ENCODE results near the gene PLAA. TPM values are rescaled to one million over a fixed set of nuclear protein-coding genes. Genes with fewer than 3 reads are reported as not detected.
"Not testable (repeated sequence)": the region's sequence is repeated elsewhere in the genome, so short reads cannot be mapped to it uniquely, and the experiment has no call there.

PLAA gene
- total RNA-seq, 2 experiments from 2014 or later = 32.2 to 32.3 TPM

DNA sequence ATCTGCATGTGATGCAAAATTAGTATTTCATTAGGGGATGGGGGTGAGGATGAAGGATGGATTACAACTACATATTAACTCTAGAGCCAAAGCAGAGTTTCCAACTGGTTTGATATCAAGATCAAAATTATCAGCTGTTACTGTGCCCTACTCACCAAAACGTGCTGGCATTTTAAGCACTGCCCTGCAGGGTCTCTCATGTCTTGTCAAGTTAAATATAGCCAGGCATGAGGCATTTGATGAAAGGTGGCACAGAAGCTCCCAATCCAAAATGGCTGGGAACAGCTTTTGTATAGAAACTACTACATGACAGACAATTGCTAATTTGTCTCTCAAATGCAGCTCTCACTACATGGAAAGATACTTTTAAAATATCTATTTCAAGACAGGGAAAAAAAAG lies 27.3 kb downstream of the PLAA start:
- Mint-ChIP-seq H3K9me3 (no peaks in the 10 kb centered on the region), H3K36me3 (peaks cover 61% of the 10 kb centered on the region), H3K27me3 (no peaks in the 10 kb centered on the region), H3K4me1 (ENCODE audit: low read depth) (no peaks in the 10 kb centered on the region), H3K27ac (no peak overlapping the region), H3K4me3 (no peak overlapping the region)
- no peak for DNase-seq
- CTCF ChIA-PET = no interaction called here
- POLR2A ChIA-PET = no interaction called here
- intact Hi-C loops (cut with micrococcal nuclease) = no loop called here

DNA sequence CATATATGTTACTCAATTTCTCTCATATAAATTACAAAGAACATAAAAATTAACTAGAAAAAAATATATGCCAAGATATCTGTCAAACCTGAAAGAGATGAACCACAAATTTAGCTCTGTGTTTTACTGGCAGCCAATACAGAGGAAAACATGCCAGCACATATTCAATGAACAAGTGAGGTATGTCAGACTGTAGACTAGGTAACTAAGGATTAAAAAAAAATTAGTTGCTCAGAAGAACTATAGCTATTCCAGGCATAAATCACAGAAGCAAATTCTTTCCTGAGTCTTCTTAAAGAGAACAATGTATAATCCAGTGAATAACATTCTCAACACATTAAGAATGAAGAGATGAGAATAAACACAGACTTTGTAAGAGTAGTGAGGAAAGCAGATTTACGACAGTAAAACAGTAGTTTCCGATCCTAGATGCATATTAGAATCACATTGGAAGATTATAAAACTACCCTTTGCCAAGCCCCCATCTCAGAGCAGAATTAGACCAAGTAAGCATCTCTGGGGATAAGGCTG lies 33.8 kb downstream of the PLAA start:
- ChIA-PET POLR2A (no interaction called here), CTCF (interaction anchor here (0.6 kb wide), 1 partner anchor 44 kb away, joined by 5 read pairs; no protein-coding TSS in a partner anchor)
- Mint-ChIP-seq H3K4me1 (ENCODE audit: low read depth) (no peaks in the 10 kb centered on the region), H3K9me3 (no peaks in the 10 kb centered on the region), H3K27me3 (no peaks in the 10 kb centered on the region), H3K27ac (no peak overlapping the region), H3K4me3 (no peak overlapping the region), H3K36me3 (peaks cover 34% of the 10 kb centered on the region)
- no peak for DNase-seq
- intact Hi-C loops (cut with micrococcal nuclease) = no loop called here

GRCh38 chr9:26904671-26905070 lies 42.4 kb downstream of the PLAA start:
- H3K36me3 Mint-ChIP-seq = peaks cover 28% of the 10 kb centered on the region
- POLR2A ChIA-PET = no interaction called here
- CTCF ChIA-PET = no interaction called here

DNA sequence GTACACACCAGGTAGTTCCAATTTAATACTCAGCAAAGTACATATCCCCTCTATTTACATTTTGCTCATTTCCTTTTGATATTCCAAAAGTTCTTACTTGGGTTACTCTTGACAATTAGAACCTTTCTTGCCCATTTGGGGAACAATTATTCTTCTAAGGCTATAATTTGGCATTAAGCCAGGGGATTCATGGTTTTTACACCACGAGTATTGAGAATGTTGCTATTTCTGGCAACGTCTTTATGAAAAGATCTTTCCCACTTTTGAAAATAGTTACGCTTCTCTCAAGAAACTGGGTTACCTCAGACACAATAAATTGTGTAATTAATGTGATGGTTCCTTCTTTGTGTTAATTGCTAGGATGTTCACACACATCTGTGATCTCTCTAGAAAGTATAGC lies 43.0 kb downstream of the PLAA start:
- Mint-ChIP-seq H3K9me3 (no peaks in the 10 kb centered on the region), H3K4me3 (no peak overlapping the region), H3K27ac (no peak overlapping the region), H3K4me1 (ENCODE audit: low read depth) (no peaks in the 10 kb centered on the region), H3K36me3 (peaks cover 24% of the 10 kb centered on the region), H3K27me3 (no peaks in the 10 kb centered on the region)
- intact Hi-C loops (cut with micrococcal nuclease) = no loop called here
- POLR2A ChIA-PET = no interaction called here
- CTCF ChIA-PET = no interaction called here
- DNase-seq = no peak

More at GRCh38 chr9:26904671-26905070, 42.4 kb downstream of the PLAA start:
- H3K4me1 Mint-ChIP-seq (ENCODE audit: low read depth) = no peaks in the 10 kb centered on the region
- H3K4me3 Mint-ChIP-seq = no peak overlapping the region
- H3K27ac Mint-ChIP-seq = no peak overlapping the region
- no peaks in the 10 kb centered on the region for H3K9me3 Mint-ChIP-seq
- no peaks in the 10 kb centered on the region for H3K27me3 Mint-ChIP-seq
- no peak for DNase-seq
- intact Hi-C loops (cut with micrococcal nuclease) = no loop called here

DNA sequence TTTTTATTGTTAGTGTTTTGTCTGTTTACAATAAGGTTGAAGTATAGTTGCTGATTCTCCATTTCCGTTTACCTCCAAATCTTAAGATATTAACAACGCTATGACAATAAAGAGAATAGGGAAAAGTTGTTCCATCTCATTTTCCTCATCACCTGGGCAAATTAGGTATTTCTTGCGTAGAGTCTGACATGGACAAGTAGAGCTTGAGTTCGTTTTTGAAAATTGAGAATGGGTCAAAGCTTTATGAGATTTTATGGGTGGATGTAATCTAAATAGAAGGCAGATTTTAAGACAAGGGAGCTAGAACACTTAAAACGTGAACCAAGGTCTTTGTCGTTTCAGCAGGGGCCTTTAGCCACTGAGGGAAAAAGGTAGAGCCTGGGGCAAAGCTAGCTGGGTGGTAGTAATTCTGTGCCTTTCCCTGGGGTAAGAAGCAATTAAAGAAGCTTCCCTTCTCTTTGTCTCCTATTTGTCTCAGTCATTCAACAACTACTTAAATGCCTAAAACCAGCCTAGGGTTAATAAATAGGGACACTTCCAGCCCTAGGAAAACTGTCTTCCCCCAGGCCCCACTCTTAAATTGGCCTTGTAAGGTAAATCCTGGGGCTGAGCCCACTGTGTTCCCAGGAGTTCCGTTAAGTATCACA lies 53.9 kb downstream of the PLAA start:
- Mint-ChIP-seq H3K27ac (peak overlapping the region; percentile 99), H3K4me3 (peak overlapping the region; percentile 96), H3K27me3 (no peaks in the 10 kb centered on the region), H3K36me3 (peaks cover 7% of the 10 kb centered on the region), H3K9me3 (peaks cover 5% of the 10 kb centered on the region), H3K4me1 (ENCODE audit: low read depth) (peaks cover 25% of the 10 kb centered on the region)
- intact Hi-C loops (cut with micrococcal nuclease) = no loop called here
- ChIA-PET POLR2A (interaction anchor here (2.2 to 2.7 kb wide), 2 partner anchors 54 to 62 kb away, joined by 13 to 25 read pairs; partner anchors contain the start of genes IFT74 and PLAA), CTCF (interaction anchor here (2.1 kb wide), 1 partner anchor 55 kb away, joined by 5 read pairs; no protein-coding TSS in a partner anchor)
- DNase-seq = no peak

DNA sequence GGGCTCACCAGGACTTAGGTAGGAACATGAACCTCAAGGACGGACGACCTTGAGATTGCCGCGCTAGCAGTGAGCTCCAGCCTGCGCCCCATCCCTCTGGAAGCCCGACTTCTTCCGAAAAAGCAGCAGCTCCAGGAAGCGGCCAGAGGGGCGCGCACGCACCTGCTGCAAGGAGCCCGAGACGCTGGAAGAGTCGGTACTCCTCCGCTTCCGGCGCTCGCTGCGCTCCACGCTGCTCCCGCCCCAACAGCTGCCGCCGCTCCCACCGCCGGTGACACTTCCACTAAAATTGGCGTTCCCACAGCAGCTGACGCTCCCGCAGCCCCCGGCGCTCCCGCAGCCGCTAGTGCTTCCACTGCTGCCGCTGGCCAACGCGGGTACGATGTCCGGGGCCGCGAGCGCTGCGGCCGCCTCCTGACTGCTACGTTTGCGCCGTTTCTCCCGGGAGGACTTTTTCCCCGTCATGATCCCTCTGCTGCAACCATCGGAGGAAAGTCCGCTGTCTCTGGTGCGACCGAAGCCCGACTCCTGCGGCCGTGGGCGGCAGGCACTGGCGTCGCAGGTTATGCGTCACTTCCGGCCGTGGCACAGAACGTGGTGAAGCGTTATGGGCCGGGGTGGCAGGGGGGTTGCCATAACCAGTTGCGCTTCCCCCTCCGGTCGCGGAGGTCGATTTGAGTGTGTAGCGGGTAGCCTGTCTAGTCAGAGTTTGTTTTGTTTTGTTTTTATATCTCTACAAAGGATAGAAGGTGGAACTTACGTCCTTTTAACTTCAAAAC lies 54.6 kb downstream of the PLAA start, which contains the start of gene CAAP1:
CAAP1 (minus strand) TSS at position 552 of the 779 bp plus-strand sequence; CDS start at position 465, 87 bp downstream.
- H3K4me3 Mint-ChIP-seq = peak within 1 kb of the TSS; percentile 96

DNA sequence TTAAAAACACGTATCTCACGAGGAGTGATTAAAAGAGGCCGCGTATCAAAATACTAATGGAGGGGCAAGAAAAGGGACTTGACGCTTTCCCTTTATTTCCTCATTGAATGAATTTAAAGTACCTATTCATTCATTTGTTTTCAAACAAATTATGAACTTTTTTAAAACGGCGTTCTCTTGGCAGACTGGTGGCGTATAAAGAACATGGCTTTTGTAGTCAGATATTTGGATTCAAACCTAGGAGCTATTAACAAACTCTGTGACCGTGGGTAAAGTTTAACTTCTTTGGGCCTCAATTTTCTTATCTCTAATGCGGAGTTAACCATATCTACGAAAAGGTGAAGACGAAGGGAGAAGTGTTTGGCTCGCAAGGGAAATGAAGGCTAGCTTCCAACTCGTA lies 55.3 kb downstream of the PLAA start:
- H3K4me1 Mint-ChIP-seq (ENCODE audit: low read depth) = peaks cover 28% of the 10 kb centered on the region
- intact Hi-C loops (cut with micrococcal nuclease) = loop anchor here (1.0 kb wide), 3 partner anchors 56 to 682 kb away; partner anchors contain the start of genes C9orf72, IFT74 and PLAA
- H3K36me3 Mint-ChIP-seq = peaks cover 10% of the 10 kb centered on the region
- DNase-seq = no peak
- no peaks in the 10 kb centered on the region for H3K27me3 Mint-ChIP-seq
- H3K27ac Mint-ChIP-seq = peak overlapping the region; percentile 99
- CTCF ChIA-PET = interaction anchor here (0.8 to 2.1 kb wide), 6 partner anchors 8 to 106 kb away, joined by 3 to 5 read pairs (median 4); no protein-coding TSS in a partner anchor
- H3K4me3 Mint-ChIP-seq = peak overlapping the region; percentile 96
- H3K9me3 Mint-ChIP-seq = peaks cover 5% of the 10 kb centered on the region
- POLR2A ChIA-PET = interaction anchor here (2.2 to 2.7 kb wide), 2 partner anchors 56 to 64 kb away, joined by 13 to 25 read pairs; partner anchors contain the start of genes IFT74 and PLAA

More for the DNA sequence above, 54.6 kb downstream of the PLAA start, which contains the start of gene CAAP1:
- CTCF ChIA-PET = interaction anchor here (0.8 to 2.1 kb wide), 6 partner anchors 9 to 105 kb away, joined by 3 to 5 read pairs (median 4); no protein-coding TSS in a partner anchor
- intact Hi-C loops (cut with micrococcal nuclease) = loop anchor here (1.0 kb wide), 3 partner anchors 55 to 681 kb away; partner anchors contain the start of genes C9orf72, IFT74 and PLAA
- peak; percentile 97 for DNase-seq
- POLR2A ChIA-PET = interaction anchor here (2.2 to 2.7 kb wide), 2 partner anchors 55 to 63 kb away, joined by 13 to 25 read pairs; partner anchors contain the start of genes IFT74 and PLAA
- Mint-ChIP-seq H3K27me3 (no peaks in the 10 kb centered on the region), H3K27ac (peak within 1 kb of the TSS; percentile 99), H3K4me1 (ENCODE audit: low read depth) (peaks cover 28% of the 10 kb centered on the region), H3K9me3 (peaks cover 5% of the 10 kb centered on the region), H3K36me3 (peaks cover 10% of the 10 kb centered on the region)

DNA sequence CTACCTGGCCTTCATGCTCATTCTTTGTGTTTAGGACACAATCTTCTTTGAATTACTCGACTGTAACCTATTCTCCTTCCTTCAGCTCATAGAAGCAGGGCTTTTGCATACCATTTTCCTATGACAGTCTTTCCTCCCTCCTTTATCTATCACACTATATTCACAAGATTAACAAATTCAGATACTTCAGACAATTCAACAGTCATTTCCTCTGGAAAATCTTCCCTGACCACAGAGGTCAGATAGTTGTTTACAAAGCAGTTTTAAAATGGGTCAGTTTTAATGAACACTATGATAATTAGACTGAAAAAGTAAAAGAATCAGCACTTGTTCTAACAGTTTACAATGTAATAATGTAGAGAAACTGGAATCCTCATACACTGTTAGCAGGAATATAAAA lies 58.8 kb downstream of the PLAA start:
- DNase-seq = no peak
- Mint-ChIP-seq H3K27ac (no peak overlapping the region), H3K4me3 (no peak overlapping the region), H3K4me1 (ENCODE audit: low read depth) (peaks cover 28% of the 10 kb centered on the region), H3K27me3 (no peaks in the 10 kb centered on the region), H3K9me3 (peaks cover under 1% of the 10 kb centered on the region), H3K36me3 (peaks cover 19% of the 10 kb centered on the region)
- intact Hi-C loops (cut with micrococcal nuclease) = no loop called here
- ChIA-PET POLR2A (no interaction called here), CTCF (no interaction called here)

DNA sequence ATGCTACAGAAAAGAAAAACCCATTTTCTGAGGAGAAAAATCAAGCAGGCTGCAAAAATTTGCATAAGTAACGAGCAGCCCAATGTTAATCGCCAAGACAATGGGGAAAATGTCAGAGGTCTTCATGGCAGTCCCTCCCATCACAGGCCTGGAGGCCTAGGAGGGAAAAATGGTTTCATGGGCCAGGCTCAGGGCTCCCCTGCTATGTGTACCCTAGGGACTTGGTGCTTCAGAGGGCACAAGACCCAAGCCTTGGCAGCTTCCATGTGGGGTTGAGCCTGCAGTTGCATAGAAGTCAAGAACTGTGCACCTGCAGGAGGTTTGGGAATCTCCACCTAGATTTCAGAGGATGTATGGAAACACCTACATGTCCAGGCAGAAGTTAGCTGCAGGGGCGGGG lies 64.9 kb downstream of the PLAA start:
- intact Hi-C loops (cut with micrococcal nuclease) = no loop called here
- Mint-ChIP-seq H3K27ac (no peak overlapping the region), H3K4me1 (ENCODE audit: low read depth) (no peaks in the 10 kb centered on the region), H3K36me3 (peaks cover 64% of the 10 kb centered on the region), H3K27me3 (no peaks in the 10 kb centered on the region), H3K9me3 (peaks cover 25% of the 10 kb centered on the region), H3K4me3 (no peak overlapping the region)
- DNase-seq = no peak
- ChIA-PET CTCF (no interaction called here), POLR2A (no interaction called here)

DNA sequence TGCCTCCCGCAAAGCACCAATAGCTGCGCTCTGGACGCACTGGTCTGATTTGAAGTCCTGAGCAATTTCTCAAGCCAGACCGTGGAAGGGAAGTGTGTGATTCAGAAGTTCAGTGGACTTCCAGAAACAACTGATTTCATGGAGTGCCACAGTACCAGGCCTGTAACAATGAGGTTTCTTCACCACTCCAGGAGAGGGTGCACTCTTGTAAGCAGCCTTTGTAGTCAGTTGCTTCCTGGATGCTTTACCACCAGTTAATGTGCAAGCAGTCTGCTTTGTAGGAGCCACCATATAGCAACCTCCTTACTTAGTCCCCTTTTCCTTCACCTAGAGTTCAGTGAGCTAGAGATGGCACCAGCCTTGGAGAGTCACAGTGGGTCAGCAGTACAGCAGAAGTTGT lies 66.8 kb downstream of the PLAA start:
- ChIA-PET POLR2A (no interaction called here), CTCF (no interaction called here)
- Mint-ChIP-seq H3K9me3 (peaks cover 25% of the 10 kb centered on the region), H3K27me3 (no peaks in the 10 kb centered on the region), H3K27ac (no peak overlapping the region), H3K4me1 (ENCODE audit: low read depth) (no peaks in the 10 kb centered on the region), H3K36me3 (peaks cover 63% of the 10 kb centered on the region), H3K4me3 (no peak overlapping the region)
- intact Hi-C loops (cut with micrococcal nuclease) = no loop called here
- DNase-seq = no peak

DNA sequence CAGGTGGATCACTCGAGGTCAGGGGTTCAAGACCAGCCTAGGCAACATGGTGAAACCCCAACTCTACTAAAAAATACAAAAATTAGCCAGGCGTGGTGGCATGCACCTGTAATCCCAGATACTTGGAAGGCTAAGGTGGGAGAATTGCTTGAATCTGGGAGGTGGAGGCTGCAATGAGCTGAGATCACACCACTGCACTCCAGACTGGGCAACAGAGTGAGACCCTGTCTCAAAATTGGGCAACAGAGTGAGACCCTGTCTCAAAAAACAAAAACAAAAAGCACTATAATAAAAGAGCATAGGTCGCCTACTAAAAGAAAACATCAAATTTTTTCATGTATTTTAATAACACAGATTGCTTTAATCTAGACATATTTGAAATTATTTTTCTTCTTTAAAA lies 71.9 kb downstream of the PLAA start:
- H3K4me3 Mint-ChIP-seq, POLR2A ChIA-PET, DNase-seq: not testable (repeated sequence)

GRCh38 chr9:26870292-26870691 lies 76.8 kb downstream of the PLAA start:
- Mint-ChIP-seq H3K4me1 (ENCODE audit: low read depth) (no peaks in the 10 kb centered on the region), H3K9me3 (no peaks in the 10 kb centered on the region), H3K36me3 (peaks cover 11% of the 10 kb centered on the region), H3K4me3 (no peak overlapping the region), H3K27me3 (no peaks in the 10 kb centered on the region), H3K27ac (no peak overlapping the region)
- DNase-seq = no peak
- POLR2A ChIA-PET = no interaction called here
- CTCF ChIA-PET = no interaction called here
- intact Hi-C loops (cut with micrococcal nuclease) = no loop called here

More for the DNA sequence above, 71.9 kb downstream of the PLAA start:
- H3K27ac Mint-ChIP-seq; CTCF ChIA-PET; H3K27me3 Mint-ChIP-seq; H3K4me1 Mint-ChIP-seq (ENCODE audit: low read depth): not testable (repeated sequence)
- peaks cover 33% of the 10 kb centered on the region for H3K36me3 Mint-ChIP-seq
- intact Hi-C loops (cut with micrococcal nuclease) = loop anchor here (5.0 kb wide), 1 partner anchor 102 kb away; no protein-coding TSS in a partner anchor
- peaks cover 12% of the 10 kb centered on the region for H3K9me3 Mint-ChIP-seq
